ENCODE data around the gene C20orf204.

Gene C20orf204

GRCh38 chr20:64079273-64080012 lies 43.5 kb downstream of the C20orf204 start, which contains the start of gene RGS19:
Gene RGS19 (minus strand): TSS chr20:64079518. CDS start chr20:64076886, 2,632 bp downstream.
- TF ChIP-seq, protein P1, sequence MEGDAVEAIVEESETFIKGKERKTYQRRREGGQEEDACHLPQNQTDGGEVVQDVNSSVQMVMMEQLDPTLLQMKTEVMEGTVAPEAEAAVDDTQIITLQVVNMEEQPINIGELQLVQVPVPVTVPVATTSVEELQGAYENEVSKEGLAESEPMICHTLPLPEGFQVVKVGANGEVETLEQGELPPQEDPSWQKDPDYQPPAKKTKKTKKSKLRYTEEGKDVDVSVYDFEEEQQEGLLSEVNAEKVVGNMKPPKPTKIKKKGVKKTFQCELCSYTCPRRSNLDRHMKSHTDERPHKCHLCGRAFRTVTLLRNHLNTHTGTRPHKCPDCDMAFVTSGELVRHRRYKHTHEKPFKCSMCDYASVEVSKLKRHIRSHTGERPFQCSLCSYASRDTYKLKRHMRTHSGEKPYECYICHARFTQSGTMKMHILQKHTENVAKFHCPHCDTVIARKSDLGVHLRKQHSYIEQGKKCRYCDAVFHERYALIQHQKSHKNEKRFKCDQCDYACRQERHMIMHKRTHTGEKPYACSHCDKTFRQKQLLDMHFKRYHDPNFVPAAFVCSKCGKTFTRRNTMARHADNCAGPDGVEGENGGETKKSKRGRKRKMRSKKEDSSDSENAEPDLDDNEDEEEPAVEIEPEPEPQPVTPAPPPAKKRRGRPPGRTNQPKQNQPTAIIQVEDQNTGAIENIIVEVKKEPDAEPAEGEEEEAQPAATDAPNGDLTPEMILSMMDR (IDR thresholded peaks at IDR 0.05; ENCODE audit: low read depth, low read length, missing control alignments): no peak
- H3K4me3 ChIP-seq (ENCODE audit: low read depth, low read length): peak within 1 kb of the TSS; percentile 92
- DNase-seq (ENCODE audit: low read depth): no peak

DNA sequence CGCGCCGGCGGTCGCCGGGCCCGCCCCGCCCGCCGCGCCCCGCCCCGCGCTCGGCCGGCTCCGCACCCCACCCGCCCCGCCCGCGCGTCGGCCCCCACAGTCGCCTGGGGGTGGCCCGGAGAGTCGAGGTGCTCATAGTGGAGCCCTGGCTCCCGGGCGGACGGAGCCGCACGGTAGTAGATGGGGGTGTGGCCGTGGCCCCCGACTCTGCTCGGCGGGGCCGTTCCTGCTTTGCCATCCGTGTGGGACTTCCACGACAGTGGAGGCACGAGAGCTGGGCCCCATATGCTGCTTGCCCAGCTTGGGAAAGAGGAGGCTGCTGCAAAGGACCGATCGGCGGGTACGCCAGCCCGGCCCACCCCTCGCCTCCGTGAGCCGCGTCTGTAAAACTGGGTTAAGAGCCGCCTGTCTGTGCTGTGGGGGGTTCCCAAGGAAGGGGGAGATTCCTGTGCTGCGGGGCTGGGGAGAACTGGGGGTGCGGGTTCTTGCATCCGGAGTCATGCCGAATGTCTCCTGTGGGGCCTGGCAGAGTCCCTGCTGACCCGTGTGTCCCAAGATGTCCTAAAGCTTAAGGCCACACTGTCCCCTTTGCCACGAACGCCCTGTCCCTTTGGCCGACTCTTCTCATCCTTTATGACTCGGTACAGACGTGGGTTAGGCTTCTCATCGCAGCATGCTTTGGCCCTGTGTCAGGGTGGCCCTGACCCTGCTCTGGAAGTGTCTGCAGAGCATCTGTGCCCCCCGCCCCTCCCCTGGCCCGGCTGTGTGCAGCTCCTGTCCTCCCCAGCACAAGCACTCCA lies 44.2 kb downstream of the C20orf204 start, which contains the start of gene OPRL1:
Gene OPRL1, plus strand, starts transcription at position 70 of the 800 bp plus-strand sequence. CDS start 12,639 bp downstream, outside the sequence.
- H3K4me3 ChIP-seq (ENCODE audit: low read depth, low read length): peak within 1 kb of the TSS; percentile 92
- TF ChIP-seq, protein P1 (IDR thresholded peaks at IDR 0.05; ENCODE audit: low read depth, low read length, missing control alignments): no peak
- no peak for DNase-seq (ENCODE audit: low read depth)

GRCh38 chr20:64080813-64081623 lies 45.0 kb downstream of the C20orf204 start:
- TF ChIP-seq, protein P1 (IDR thresholded peaks at IDR 0.05; ENCODE audit: low read depth, low read length, missing control alignments): no peak
- no peak overlapping the region for H3K4me3 ChIP-seq (ENCODE audit: low read depth, low read length)
- no peak for DNase-seq (ENCODE audit: low read depth)

DNA sequence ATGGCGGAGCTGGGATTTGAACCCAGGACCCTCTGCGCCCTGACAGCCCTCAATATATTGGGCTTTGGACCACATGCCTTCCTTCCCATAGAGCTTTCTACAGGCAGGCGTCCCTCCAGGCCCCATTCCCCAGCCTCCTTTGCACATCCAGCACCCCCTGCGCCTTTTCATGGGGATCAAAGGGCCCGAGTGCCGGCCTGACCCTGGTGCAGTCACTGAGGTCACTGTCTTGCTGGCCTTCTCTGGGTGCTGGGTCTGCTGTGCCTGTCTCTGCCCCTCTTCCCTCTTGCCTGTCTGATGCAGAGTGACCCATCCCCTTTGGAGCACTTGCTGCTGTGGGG lies 45.6 kb downstream of the C20orf204 start:
- DNase-seq (ENCODE audit: low read depth): no peak
- TF ChIP-seq, protein P1 (IDR thresholded peaks at IDR 0.05; ENCODE audit: low read depth, low read length, missing control alignments): no peak
- H3K4me3 ChIP-seq (ENCODE audit: low read depth, low read length): no peak overlapping the region

- TF ChIP-seq, protein P1 (IDR thresholded peaks at IDR 0.05; ENCODE audit: low read depth, low read length, missing control alignments): no peak
- DNase-seq (ENCODE audit: low read depth): no peak
- H3K4me3 ChIP-seq (ENCODE audit: low read depth, low read length): no peak overlapping the region
Observed at GRCh38 chr20:64082126-64082731, 46.2 kb downstream of the C20orf204 start.

DNA sequence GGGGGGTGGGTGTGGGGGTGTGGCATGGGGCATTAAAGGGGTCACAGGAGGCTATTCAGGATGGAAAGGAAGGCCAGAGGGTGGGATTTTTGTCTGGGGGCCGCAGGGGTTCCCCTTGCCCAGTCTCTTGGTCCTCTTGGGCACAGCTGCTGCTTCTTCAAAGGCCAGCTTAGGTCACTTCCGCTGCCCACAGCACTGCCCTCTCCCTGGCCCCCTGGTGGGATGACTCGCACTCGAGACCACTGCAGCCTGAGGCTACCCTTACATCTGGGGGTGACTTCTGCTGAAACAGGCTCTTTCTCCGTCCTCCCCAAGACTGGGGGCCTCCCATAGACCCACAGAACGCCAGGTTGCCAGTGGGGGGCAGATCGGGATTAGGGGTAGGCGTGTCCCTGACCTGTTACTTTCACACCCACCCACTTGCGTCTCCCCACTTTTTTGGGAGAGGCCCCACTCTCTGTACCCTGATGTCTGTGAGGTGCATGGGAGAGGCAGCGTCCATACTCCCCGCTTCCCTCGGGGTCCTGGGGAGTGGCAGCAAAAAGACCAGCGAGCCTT lies 46.9 kb downstream of the C20orf204 start:
- H3K4me3 ChIP-seq (ENCODE audit: low read depth, low read length): 0 out of 2 replicates have a peak overlapping the region, but pooled peaks have one; percentile 26
- DNase-seq (ENCODE audit: low read depth): no peak
- TF ChIP-seq, protein P1 (IDR thresholded peaks at IDR 0.05; ENCODE audit: low read depth, low read length, missing control alignments): no peak
